ENCODE results near the gene AKAP12. TPM values are rescaled to one million over a fixed set of nuclear protein-coding genes. Genes with fewer than 3 reads are reported as not detected.

AKAP12 gene
- total RNA-seq, 1 donor from 2014 or later: 81.3 TPM

DNA sequence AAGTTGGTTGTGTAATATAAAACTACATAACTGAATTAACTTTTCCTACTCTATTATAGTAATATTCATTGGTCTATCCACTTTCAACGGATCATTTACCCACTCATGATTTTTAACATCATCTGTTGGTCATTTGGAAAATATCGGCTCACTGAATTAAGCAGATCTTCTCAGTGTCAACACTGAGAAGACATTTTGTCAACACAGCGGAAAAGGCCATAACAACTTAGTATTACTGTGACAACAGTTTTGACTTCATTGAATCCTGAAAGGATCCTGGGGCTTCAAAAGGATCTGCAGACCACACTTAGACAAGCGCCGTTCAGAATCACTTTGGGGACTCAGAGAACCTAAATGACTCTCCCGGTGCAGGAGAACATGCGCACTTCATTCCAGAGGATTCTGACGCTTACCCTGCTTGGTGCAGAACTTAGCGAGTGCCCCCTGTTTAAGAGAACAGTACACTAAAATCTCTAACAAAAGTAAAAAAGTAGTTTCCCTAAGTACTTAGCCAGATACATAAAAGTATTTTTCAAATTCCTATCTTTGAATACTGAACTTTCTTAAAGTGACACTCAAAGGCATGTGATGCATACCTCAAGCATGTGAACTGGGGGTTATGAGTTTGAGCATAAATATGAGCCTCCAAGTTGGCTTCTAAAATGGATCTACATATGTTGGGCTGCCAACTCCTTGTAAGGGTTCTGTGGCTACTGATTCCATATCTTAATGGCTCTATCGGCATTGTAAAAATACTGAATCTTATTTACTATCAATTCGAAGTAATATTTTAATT is 147.6 kb downstream of the AKAP12 start:
- Histone ChIP-seq H3K4me3 (no peak overlapping the region), H3K9ac (no peak overlapping the region), H3K27ac (no peak overlapping the region), H3F3A (ENCODE audit: low read depth) (peaks cover 47% of the 10 kb centered on the region), H2AFZ (replicated peaks) (no peak overlapping the region), H3K9me3 (ENCODE audit: low read depth) (no peaks in the 10 kb centered on the region), H3K4me1 (peaks cover 9% of the 10 kb centered on the region), H4K20me1 (ENCODE audit: low read depth) (peaks cover 8% of the 10 kb centered on the region), H3K4me2 (no peak overlapping the region), H3K27me3 (no peaks in the 10 kb centered on the region), H3K36me3 (no peaks in the 10 kb centered on the region), H3K79me2 (ENCODE audit: low read depth) (peaks cover 80% of the 10 kb centered on the region)
- H3K9me3 Mint-ChIP-seq: no peaks in the 10 kb centered on the region
- peaks cover 8% of the 10 kb centered on the region for H3K27me3 Mint-ChIP-seq (ENCODE audit: insufficient read depth, low read depth)
- TF ChIP-seq EZH2 (IDR thresholded peaks at IDR 0.05) (no peak), EZH2phosphoT487 (IDR thresholded peaks at IDR 0.05) (no peak)
- TF ChIP-seq, protein P1, sequence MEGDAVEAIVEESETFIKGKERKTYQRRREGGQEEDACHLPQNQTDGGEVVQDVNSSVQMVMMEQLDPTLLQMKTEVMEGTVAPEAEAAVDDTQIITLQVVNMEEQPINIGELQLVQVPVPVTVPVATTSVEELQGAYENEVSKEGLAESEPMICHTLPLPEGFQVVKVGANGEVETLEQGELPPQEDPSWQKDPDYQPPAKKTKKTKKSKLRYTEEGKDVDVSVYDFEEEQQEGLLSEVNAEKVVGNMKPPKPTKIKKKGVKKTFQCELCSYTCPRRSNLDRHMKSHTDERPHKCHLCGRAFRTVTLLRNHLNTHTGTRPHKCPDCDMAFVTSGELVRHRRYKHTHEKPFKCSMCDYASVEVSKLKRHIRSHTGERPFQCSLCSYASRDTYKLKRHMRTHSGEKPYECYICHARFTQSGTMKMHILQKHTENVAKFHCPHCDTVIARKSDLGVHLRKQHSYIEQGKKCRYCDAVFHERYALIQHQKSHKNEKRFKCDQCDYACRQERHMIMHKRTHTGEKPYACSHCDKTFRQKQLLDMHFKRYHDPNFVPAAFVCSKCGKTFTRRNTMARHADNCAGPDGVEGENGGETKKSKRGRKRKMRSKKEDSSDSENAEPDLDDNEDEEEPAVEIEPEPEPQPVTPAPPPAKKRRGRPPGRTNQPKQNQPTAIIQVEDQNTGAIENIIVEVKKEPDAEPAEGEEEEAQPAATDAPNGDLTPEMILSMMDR (IDR thresholded peaks at IDR 0.05): no peak
- no peak overlapping the region for H3K4me3 Mint-ChIP-seq
- peak; percentile 11 for DNase-seq (ENCODE audit: low spot score)
- H3K4me1 Mint-ChIP-seq: peaks cover 25% of the 10 kb centered on the region
- peaks cover 6% of the 10 kb centered on the region for H3K36me3 Mint-ChIP-seq
- H3K27ac Mint-ChIP-seq: no peak overlapping the region

DNA sequence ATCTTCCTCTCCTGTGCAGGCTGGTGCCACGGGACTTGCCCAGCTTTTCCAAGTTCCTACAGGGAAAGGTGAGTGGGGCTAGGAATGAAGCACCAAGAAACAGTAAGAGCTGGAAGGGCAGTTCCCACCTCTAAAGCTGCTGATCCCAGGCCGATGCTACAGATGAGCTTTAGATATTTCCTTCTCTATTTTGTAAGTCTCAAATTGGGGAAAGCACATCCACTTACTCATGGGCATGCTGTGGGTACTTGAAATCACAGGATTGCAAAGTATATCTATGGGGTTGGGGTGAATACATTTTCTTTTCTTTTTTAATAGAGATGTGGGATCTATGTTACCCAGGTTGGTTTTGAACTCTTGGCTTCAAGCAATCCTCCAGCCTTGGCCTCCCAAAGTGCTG is 148.5 kb downstream of the AKAP12 start:
- Mint-ChIP-seq H3K4me3 (peak overlapping the region; percentile 18), H3K9me3 (no peaks in the 10 kb centered on the region), H3K27ac (no peak overlapping the region), H3K4me1 (peaks cover 33% of the 10 kb centered on the region), H3K36me3 (peaks cover 10% of the 10 kb centered on the region), H3K27me3 (ENCODE audit: insufficient read depth, low read depth) (peaks cover 8% of the 10 kb centered on the region)
- TF ChIP-seq, protein P1 (IDR thresholded peaks at IDR 0.05): no peak
- TF ChIP-seq EZH2phosphoT487 (IDR thresholded peaks at IDR 0.05) (no peak), EZH2 (IDR thresholded peaks at IDR 0.05) (no peak)
- no peak overlapping the region for H3K4me3 ChIP-seq
- no peak overlapping the region for H2AFZ ChIP-seq (replicated peaks)
- no peak overlapping the region for H3K27ac ChIP-seq
- peaks cover 51% of the 10 kb centered on the region for H3F3A ChIP-seq (ENCODE audit: low read depth)
- no peak for DNase-seq (ENCODE audit: low spot score)
- H3K4me2 ChIP-seq: no peak overlapping the region
- peaks cover 83% of the 10 kb centered on the region for H3K79me2 ChIP-seq (ENCODE audit: low read depth)
- H3K27me3 ChIP-seq: no peaks in the 10 kb centered on the region
- peaks cover 18% of the 10 kb centered on the region for H3K4me1 ChIP-seq
- H3K9ac ChIP-seq: no peak overlapping the region
- peaks cover 16% of the 10 kb centered on the region for H4K20me1 ChIP-seq (ENCODE audit: low read depth)
- H3K9me3 ChIP-seq (ENCODE audit: low read depth): no peaks in the 10 kb centered on the region
- no peaks in the 10 kb centered on the region for H3K36me3 ChIP-seq

DNA sequence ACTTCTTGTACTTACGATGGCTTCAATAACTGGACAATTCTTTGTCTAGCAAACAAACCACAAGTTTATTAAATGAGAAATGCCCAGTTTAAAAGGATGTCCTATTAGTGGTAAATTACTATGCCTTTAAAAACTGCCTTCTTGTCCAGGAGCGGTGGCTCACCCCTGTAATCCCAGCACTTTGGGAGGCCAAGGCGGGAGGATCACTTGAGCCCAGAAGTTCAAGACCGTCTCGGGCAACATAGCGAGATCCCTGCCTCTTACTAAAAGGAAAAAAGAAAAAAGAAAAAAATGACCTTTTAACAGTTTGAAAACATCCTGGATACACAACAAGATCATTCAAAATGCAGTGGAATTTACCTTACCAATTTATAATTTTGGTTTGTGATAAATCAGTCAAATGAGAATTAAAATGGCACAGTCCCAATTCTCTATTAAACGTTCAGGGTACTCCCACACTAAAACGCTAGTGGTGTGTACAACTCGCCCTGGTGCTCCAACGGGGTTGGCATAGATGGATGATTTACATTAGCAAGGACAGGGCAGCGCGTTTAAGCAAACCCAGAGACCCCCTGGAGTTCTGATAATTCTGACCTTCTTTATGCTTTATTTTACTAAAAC is 149.3 kb downstream of the AKAP12 start:
- Mint-ChIP-seq H3K27ac (peak overlapping the region; percentile 98), H3K9me3 (no peaks in the 10 kb centered on the region), H3K36me3 (peaks cover 8% of the 10 kb centered on the region), H3K4me3 (peak overlapping the region; percentile 96), H3K4me1 (peaks cover 39% of the 10 kb centered on the region), H3K27me3 (ENCODE audit: insufficient read depth, low read depth) (peaks cover 8% of the 10 kb centered on the region)
- no peak for TF ChIP-seq EZH2 (IDR thresholded peaks at IDR 0.05)
- no peak for TF ChIP-seq EZH2phosphoT487 (IDR thresholded peaks at IDR 0.05)
- TF ChIP-seq, protein P1 (IDR thresholded peaks at IDR 0.05): no peak
- H3K27me3 ChIP-seq: no peaks in the 10 kb centered on the region
- peaks cover 51% of the 10 kb centered on the region for H3F3A ChIP-seq (ENCODE audit: low read depth)
- peaks cover 25% of the 10 kb centered on the region for H4K20me1 ChIP-seq (ENCODE audit: low read depth)
- DNase-seq (ENCODE audit: low spot score): no peak
- peaks cover 24% of the 10 kb centered on the region for H3K4me1 ChIP-seq
- H3K9me3 ChIP-seq (ENCODE audit: low read depth): no peaks in the 10 kb centered on the region
- no peaks in the 10 kb centered on the region for H3K36me3 ChIP-seq
- peak overlapping the region; percentile 87 for H3K9ac ChIP-seq
- H3K79me2 ChIP-seq (ENCODE audit: low read depth): peaks cover 83% of the 10 kb centered on the region
- H3K4me3 ChIP-seq: peak overlapping the region; percentile 99
- H2AFZ ChIP-seq (replicated peaks): peak overlapping the region; percentile 58
- peak overlapping the region; percentile 99 for H3K27ac ChIP-seq
- H3K4me2 ChIP-seq: peak overlapping the region; percentile 90
